Fibroblast of pulmonary artery (primary cell): ENCODE data around the gene MTARC1.

Experiments
- DNase-seq: peaks from one replicate; pipeline ENCODE4 v3.0.0-alpha.2; 2010; ENCODE audit warnings: low read depth
- H3K4me3 ChIP-seq: replicated peaks from 2 replicates; pipeline ENCODE4 v1.5.1; 2011; ENCODE audit warnings: low read depth, mild to moderate bottlenecking, control low read depth, low read length, moderate library complexity
- CTCF ChIP-seq: IDR thresholded peaks from 2 replicates; pipeline ENCODE4 v1.5.1; 2011; ENCODE audit warnings: mild to moderate bottlenecking, control low read depth, low read length, inconsistent platforms; ENCODE audit errors: missing control alignments

Gene MTARC1

GRCh38 chr1:220788900-220789299 lies 2.2 kb downstream of the MTARC1 start:
- TF ChIP-seq CTCF, result no peak
- no peak for DNase-seq
- H3K4me3 ChIP-seq, result no peak overlapping the region

- peak; percentile 28 for DNase-seq
- H3K4me3 ChIP-seq, result no peak overlapping the region
- no peak for TF ChIP-seq CTCF
These were observed 2.9 kb downstream of the MTARC1 start for GRCh38 chr1:220789532-220790147.

- no peak for DNase-seq
- TF ChIP-seq CTCF, result no peak
- H3K4me3 ChIP-seq, result no peak overlapping the region
These were observed 4.6 kb downstream of the MTARC1 start for GRCh38 chr1:220791285-220791684.

GRCh38 chr1:220791956-220792355 lies 5.2 kb downstream of the MTARC1 start:
- DNase-seq, result no peak
- TF ChIP-seq CTCF, result no peak

GRCh38 chr1:220796530-220796929 lies 9.8 kb downstream of the MTARC1 start:
- no peak overlapping the region for H3K4me3 ChIP-seq
- no peak for DNase-seq
- TF ChIP-seq CTCF, result no peak

More at GRCh38 chr1:220791956-220792355, 5.2 kb downstream of the MTARC1 start:
- no peak overlapping the region for H3K4me3 ChIP-seq

- DNase-seq, result no peak
- TF ChIP-seq CTCF, result no peak
- H3K4me3 ChIP-seq, result no peak overlapping the region
These were observed 10.3 kb downstream of the MTARC1 start for GRCh38 chr1:220797044-220797443.

- TF ChIP-seq CTCF, result no peak
- no peak for DNase-seq
- H3K4me3 ChIP-seq, result no peak overlapping the region
These were observed 10.8 kb downstream of the MTARC1 start for GRCh38 chr1:220797553-220797952.
